ENCODE data around the gene DIAPH3. TPM values are rescaled to one million over a fixed set of nuclear protein-coding genes. Genes with fewer than 3 reads are reported as not detected.

The DIAPH3 gene
- total RNA-seq, 1 experiment from 2014 or later: 27.6 TPM

DNA sequence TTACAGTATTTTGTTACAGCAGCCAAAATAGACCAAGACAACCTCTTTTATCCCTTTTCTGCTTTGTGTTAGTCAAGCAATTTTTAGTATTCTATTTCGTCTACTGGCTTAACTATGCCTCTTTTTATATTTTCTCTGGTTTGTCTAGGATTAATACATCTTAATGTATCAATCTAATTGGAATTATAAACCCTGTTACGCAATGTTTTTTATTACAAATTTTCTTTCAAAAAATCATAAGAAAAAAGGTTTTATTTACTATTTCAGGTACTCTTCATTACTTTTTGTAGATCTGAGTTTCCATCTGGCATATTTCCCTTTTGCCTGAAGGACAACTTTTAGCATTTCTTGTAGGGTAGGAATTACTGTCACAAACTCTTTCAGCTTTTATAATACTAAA lies 275.3 kb downstream of the DIAPH3 start:
- H3K36me3 Mint-ChIP-seq: no peaks in the 10 kb centered on the region
- no peaks in the 10 kb centered on the region for H3K27me3 Mint-ChIP-seq (ENCODE audit: low read depth)
- DNase-seq (ENCODE audit: low spot score): no peak
- H3K9me3 Mint-ChIP-seq: no peaks in the 10 kb centered on the region
- H3K4me3 Mint-ChIP-seq: no peak overlapping the region
- ATAC-seq: no peak
- TF ChIP-seq, protein P1, sequence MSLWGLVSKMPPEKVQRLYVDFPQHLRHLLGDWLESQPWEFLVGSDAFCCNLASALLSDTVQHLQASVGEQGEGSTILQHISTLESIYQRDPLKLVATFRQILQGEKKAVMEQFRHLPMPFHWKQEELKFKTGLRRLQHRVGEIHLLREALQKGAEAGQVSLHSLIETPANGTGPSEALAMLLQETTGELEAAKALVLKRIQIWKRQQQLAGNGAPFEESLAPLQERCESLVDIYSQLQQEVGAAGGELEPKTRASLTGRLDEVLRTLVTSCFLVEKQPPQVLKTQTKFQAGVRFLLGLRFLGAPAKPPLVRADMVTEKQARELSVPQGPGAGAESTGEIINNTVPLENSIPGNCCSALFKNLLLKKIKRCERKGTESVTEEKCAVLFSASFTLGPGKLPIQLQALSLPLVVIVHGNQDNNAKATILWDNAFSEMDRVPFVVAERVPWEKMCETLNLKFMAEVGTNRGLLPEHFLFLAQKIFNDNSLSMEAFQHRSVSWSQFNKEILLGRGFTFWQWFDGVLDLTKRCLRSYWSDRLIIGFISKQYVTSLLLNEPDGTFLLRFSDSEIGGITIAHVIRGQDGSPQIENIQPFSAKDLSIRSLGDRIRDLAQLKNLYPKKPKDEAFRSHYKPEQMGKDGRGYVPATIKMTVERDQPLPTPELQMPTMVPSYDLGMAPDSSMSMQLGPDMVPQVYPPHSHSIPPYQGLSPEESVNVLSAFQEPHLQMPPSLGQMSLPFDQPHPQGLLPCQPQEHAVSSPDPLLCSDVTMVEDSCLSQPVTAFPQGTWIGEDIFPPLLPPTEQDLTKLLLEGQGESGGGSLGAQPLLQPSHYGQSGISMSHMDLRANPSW (CRISPR knock-in tag; conservative IDR thresholded peaks at IDR 0.05; ENCODE audit: low read depth): no peak
- no peak for TF ChIP-seq NR3C1 (CRISPR knock-in tag; conservative IDR thresholded peaks at IDR 0.05; ENCODE audit: low read depth)
- TF ChIP-seq, protein P2, sequence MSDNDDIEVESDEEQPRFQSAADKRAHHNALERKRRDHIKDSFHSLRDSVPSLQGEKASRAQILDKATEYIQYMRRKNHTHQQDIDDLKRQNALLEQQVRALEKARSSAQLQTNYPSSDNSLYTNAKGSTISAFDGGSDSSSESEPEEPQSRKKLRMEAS (CRISPR knock-in tag; IDR thresholded peaks at IDR 0.05): no peak
- no peak for TF ChIP-seq GTF2I (CRISPR knock-in tag; conservative IDR thresholded peaks at IDR 0.05)
- TF ChIP-seq, protein P3, sequence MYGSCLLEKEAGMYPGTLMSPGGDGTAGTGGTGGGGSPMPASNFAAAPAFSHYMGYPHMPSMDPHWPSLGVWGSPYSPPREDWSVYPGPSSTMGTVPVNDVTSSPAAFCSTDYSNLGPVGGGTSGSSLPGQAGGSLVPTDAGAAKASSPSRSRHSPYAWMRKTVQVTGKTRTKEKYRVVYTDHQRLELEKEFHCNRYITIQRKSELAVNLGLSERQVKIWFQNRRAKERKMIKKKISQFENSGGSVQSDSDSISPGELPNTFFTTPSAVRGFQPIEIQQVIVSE (CRISPR knock-in tag; IDR thresholded peaks at IDR 0.05; ENCODE audit: borderline replicate concordance): no peak
- TF ChIP-seq ZNF423 (CRISPR knock-in tag; IDR thresholded peaks at IDR 0.05): no peak
- TF ChIP-seq TEAD1 (CRISPR knock-in tag; IDR thresholded peaks at IDR 0.05): no peak
- no peak for TF ChIP-seq CREM (CRISPR knock-in tag; IDR thresholded peaks at IDR 0.05)
- no peak for TF ChIP-seq CREB1 (CRISPR knock-in tag; IDR thresholded peaks at IDR 0.05)
- no peak overlapping the region for H3K27ac Mint-ChIP-seq
- ChIA-PET POLR2A (no interaction called here), CTCF (no interaction called here)
- peaks cover 6% of the 10 kb centered on the region; the same call in 1 of the 2 replicates for H3K4me1 Mint-ChIP-seq

DNA sequence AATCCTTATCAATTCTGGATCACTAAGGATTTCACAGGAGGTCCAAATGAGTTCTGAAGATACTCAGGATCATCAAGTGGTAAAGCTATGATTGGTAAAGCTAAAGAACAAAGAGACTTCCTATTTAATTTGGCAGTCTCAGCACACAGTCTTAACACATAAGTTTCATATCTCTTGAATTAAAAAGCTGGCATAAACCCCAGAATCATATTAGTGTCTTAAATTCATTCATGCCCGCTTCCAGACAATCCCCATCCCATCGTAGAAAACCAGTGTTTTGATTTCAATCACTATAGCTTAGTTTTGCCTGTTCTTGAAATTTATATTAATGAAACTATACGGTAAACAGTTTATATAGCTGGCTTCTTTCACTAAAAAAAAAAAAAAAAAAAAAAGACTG lies 278.7 kb downstream of the DIAPH3 start:
- TF ChIP-seq JUN (CRISPR knock-in tag; IDR thresholded peaks at IDR 0.05): no peak
- TF ChIP-seq ZNF121 (CRISPR knock-in tag; IDR thresholded peaks at IDR 0.05): no peak
- TF ChIP-seq IRF2 (CRISPR knock-in tag; IDR thresholded peaks at IDR 0.05; ENCODE audit: borderline replicate concordance, low read depth): no peak
- no peak for TF ChIP-seq CBFB (CRISPR knock-in tag; IDR thresholded peaks at IDR 0.05; ENCODE audit: low read depth)
- TF ChIP-seq, protein P4, sequence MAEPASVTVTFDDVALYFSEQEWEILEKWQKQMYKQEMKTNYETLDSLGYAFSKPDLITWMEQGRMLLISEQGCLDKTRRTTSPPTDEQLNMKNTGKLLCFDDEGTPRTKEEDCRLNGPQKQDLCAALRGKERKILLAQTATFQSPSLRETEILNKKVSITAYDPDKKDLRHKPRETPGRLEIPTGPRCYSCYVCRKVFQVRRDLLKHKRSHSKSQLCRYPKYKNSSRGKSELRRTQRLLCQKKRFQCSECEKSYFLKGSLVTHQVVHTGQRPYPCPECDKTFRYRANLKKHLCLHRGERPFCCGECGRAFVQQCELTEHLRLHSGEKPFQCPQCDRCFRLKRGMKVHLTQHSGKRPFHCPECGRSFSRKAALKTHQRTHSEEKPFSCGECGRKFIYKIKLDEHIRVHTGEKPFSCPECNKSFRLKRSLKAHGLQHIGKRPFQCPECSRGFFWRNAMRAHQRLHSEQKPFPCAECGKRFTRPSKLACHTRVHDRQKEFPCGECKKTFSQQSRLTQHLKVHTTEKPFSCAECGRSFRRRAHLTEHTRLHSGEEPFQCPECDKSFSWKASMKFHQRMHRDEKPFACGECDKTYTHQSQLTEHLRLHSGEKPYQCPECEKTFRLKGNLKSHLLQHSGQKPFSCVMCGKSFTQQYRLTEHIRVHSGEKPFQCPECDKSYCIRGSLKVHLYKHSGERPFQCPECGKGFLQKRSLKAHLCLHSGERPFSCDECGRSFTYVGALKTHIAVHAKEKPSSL (CRISPR knock-in tag; conservative IDR thresholded peaks at IDR 0.05): no peak
- POLR2A ChIA-PET: interaction anchor here (0.5 to 0.6 kb wide), 2 partner anchors 122 to 334 kb away, joined by 4 to 6 read pairs; no protein-coding TSS in a partner anchor
- CTCF ChIA-PET: interaction anchor here (0.6 kb wide), 1 partner anchor 549 kb away, joined by 3 read pairs; no protein-coding TSS in a partner anchor
- DNase-seq (ENCODE audit: low spot score) (no peak), ATAC-seq (no peak)
- no peak overlapping the region for H3K27ac Mint-ChIP-seq
- H3K9me3 Mint-ChIP-seq: no peaks in the 10 kb centered on the region
- H3K4me3 Mint-ChIP-seq: no peak overlapping the region
- H3K27me3 Mint-ChIP-seq (ENCODE audit: low read depth): no peaks in the 10 kb centered on the region
- H3K4me1 Mint-ChIP-seq: no peaks in the 10 kb centered on the region
- H3K36me3 Mint-ChIP-seq: no peaks in the 10 kb centered on the region

DNA sequence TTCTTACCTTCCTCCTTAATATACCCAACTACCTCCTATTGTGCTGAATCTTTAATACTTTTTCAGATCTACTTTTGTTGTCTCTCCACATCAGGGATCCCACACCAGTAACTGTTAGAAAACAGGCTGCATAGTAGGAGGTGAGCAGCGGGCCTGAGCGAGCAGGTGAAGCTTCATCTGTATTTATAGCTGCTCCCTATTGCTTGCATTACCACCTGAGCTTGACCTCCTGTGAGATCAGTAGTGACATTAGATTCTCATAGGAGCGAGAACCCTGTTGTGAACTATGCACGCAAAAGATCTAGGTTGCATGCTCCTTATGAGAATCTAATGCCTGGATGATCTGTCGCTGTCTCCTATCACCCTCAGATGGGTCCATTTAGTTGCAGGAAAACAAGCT lies 279.8 kb downstream of the DIAPH3 start:
- DNase-seq (ENCODE audit: low spot score) (no peak), ATAC-seq (no peak)
- ChIA-PET POLR2A (no interaction called here), CTCF (interaction anchor here (0.5 to 0.7 kb wide), 2 partner anchors 25 to 466 kb away, joined by 3 read pairs; no protein-coding TSS in a partner anchor)
- Mint-ChIP-seq H3K27ac (no peak overlapping the region), H3K36me3 (no peaks in the 10 kb centered on the region), H3K4me3 (no peak overlapping the region), H3K27me3 (ENCODE audit: low read depth) (no peaks in the 10 kb centered on the region), H3K9me3 (no peaks in the 10 kb centered on the region), H3K4me1 (no peaks in the 10 kb centered on the region)
- TF ChIP-seq, protein P5, sequence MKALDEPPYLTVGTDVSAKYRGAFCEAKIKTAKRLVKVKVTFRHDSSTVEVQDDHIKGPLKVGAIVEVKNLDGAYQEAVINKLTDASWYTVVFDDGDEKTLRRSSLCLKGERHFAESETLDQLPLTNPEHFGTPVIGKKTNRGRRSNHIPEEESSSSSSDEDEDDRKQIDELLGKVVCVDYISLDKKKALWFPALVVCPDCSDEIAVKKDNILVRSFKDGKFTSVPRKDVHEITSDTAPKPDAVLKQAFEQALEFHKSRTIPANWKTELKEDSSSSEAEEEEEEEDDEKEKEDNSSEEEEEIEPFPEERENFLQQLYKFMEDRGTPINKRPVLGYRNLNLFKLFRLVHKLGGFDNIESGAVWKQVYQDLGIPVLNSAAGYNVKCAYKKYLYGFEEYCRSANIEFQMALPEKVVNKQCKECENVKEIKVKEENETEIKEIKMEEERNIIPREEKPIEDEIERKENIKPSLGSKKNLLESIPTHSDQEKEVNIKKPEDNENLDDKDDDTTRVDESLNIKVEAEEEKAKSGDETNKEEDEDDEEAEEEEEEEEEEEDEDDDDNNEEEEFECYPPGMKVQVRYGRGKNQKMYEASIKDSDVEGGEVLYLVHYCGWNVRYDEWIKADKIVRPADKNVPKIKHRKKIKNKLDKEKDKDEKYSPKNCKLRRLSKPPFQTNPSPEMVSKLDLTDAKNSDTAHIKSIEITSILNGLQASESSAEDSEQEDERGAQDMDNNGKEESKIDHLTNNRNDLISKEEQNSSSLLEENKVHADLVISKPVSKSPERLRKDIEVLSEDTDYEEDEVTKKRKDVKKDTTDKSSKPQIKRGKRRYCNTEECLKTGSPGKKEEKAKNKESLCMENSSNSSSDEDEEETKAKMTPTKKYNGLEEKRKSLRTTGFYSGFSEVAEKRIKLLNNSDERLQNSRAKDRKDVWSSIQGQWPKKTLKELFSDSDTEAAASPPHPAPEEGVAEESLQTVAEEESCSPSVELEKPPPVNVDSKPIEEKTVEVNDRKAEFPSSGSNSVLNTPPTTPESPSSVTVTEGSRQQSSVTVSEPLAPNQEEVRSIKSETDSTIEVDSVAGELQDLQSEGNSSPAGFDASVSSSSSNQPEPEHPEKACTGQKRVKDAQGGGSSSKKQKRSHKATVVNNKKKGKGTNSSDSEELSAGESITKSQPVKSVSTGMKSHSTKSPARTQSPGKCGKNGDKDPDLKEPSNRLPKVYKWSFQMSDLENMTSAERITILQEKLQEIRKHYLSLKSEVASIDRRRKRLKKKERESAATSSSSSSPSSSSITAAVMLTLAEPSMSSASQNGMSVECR (CRISPR knock-in tag; IDR thresholded peaks at IDR 0.05; ENCODE audit: borderline replicate concordance): no peak
- TF ChIP-seq SOX15 (CRISPR knock-in tag; IDR thresholded peaks at IDR 0.05): no peak
- TF ChIP-seq, protein P6, sequence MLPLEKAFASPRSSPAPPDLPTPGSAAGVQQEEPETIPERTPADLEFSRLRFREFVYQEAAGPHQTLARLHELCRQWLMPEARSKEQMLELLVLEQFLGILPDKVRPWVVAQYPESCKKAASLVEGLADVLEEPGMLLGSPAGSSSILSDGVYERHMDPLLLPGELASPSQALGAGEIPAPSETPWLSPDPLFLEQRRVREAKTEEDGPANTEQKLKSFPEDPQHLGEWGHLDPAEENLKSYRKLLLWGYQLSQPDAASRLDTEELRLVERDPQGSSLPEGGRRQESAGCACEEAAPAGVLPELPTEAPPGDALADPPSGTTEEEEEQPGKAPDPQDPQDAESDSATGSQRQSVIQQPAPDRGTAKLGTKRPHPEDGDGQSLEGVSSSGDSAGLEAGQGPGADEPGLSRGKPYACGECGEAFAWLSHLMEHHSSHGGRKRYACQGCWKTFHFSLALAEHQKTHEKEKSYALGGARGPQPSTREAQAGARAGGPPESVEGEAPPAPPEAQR (CRISPR knock-in tag; IDR thresholded peaks at IDR 0.05): no peak

All from WTC11 (cell line).